ENCODE data around the gene FAM174B.

FAM174B gene

GRCh38 chr15:92664178-92664900, 8.8 kb upstream of the FAM174B start:
- no peak for DNase-seq (ENCODE audit: low read depth)

GRCh38 chr15:92663250-92663951, 7.8 kb upstream of the FAM174B start:
- DNase-seq (ENCODE audit: low read depth), result no peak

- no peak for DNase-seq (ENCODE audit: low read depth)
Observed at GRCh38 chr15:92662762-92663161, 7.2 kb upstream of the FAM174B start.

- DNase-seq (ENCODE audit: low read depth), result no peak
Observed at GRCh38 chr15:92661956-92662355, 6.4 kb upstream of the FAM174B start.

GRCh38 chr15:92661069-92661468, 5.5 kb upstream of the FAM174B start:
- no peak for DNase-seq (ENCODE audit: low read depth)

GRCh38 chr15:92657486-92657885, 1.9 kb upstream of the FAM174B start:
- DNase-seq (ENCODE audit: low read depth), result no peak

- no peak for DNase-seq (ENCODE audit: low read depth)
Observed at GRCh38 chr15:92656089-92656488, 514 bp upstream of the FAM174B start.

- no peak for DNase-seq (ENCODE audit: low read depth)
Observed at GRCh38 chr15:92654662-92655061, 913 bp downstream of the FAM174B start.

- DNase-seq (ENCODE audit: low read depth), result no peak
Observed at GRCh38 chr15:92653836-92654539, 1.6 kb downstream of the FAM174B start.

- DNase-seq (ENCODE audit: low read depth), result no peak
Observed at GRCh38 chr15:92653366-92653765, 2.2 kb downstream of the FAM174B start.

- DNase-seq (ENCODE audit: low read depth), result no peak
Observed at GRCh38 chr15:92652576-92652966, 3.0 kb downstream of the FAM174B start.

GRCh38 chr15:92651877-92652575, 3.5 kb downstream of the FAM174B start:
- DNase-seq (ENCODE audit: low read depth), result no peak

- DNase-seq (ENCODE audit: low read depth), result no peak
Observed at GRCh38 chr15:92650966-92651365, 4.6 kb downstream of the FAM174B start.

- DNase-seq (ENCODE audit: low read depth), result no peak
Observed at GRCh38 chr15:92650256-92650655, 5.3 kb downstream of the FAM174B start.

- no peak for DNase-seq (ENCODE audit: low read depth)
Observed at GRCh38 chr15:92648190-92648875, 7.2 kb downstream of the FAM174B start.

- no peak for DNase-seq (ENCODE audit: low read depth)
Observed at GRCh38 chr15:92647467-92648163, 8.0 kb downstream of the FAM174B start.

GRCh38 chr15:92646216-92646615, 9.4 kb downstream of the FAM174B start:
- no peak for DNase-seq (ENCODE audit: low read depth)

- no peak for DNase-seq (ENCODE audit: low read depth)
Observed at GRCh38 chr15:92645731-92646130, 9.8 kb downstream of the FAM174B start.

GRCh38 chr15:92645051-92645631, 10.4 kb downstream of the FAM174B start:
- DNase-seq (ENCODE audit: low read depth), result no peak

- no peak for DNase-seq (ENCODE audit: low read depth)
Observed at GRCh38 chr15:92643849-92644815, 11.4 kb downstream of the FAM174B start.

Data from fibroblast of the conjunctiva (primary cell).